A549 (cell line): ENCODE measurements around the gene CBFB. TPM values are rescaled to one million over a fixed set of nuclear protein-coding genes. Genes with fewer than 3 reads are reported as not detected.

Experiments used
- ATAC-seq, 2 experiments: fragments of 200-7000 bp in 1 of 2; fragments of >200 bp in 1 of 2; cut with Nextera tagmentation in 1 of 2; cut with Tn5 transposase in 1 of 2; 3 replicates each; pipeline versions ENCODE4 v1.8.0 to v1.9.1; 2018 to 2020; ENCODE audit warnings: mild to moderate bottlenecking in 1 of 2, moderate library complexity in 1 of 2
- CTCF ChIA-PET: fragments of 300-600 bp; sonication (Branson Sonifier 250); formaldehyde crosslinking; extraction: SDS; loops from one replicate; lab custom pipeline; 2021; ENCODE audit warnings: antibody characterized with exemption, inconsistent platforms; lab: Yijun Ruan, JAX
- POLR2A ChIA-PET: fragments of 350-600 bp; formaldehyde crosslinking; extraction: SDS; loops from one replicate; lab custom pipeline; 2021; ENCODE audit warnings: antibody characterized with exemption, inconsistent platforms; lab: Yijun Ruan, JAX
- DNase-seq, 2 experiments: peaks; one replicate each; pipeline versions ENCODE4 v3.0.0 to v3.0.0-alpha.2; 2011 to 2016; ENCODE audit warnings: low read depth in 1 of 2, low spot score in 1 of 2
- FAIRE-seq: peaks from 2 replicates; lab custom pipeline; 2011; peaks lifted over from hg19 to GRCh38; lab: Jason Lieb, UNC
- H3K27ac ChIP-seq, 2 experiments: fragments of >200 bp; sonication (Bioruptor Twin); formaldehyde crosslinking; 3 replicates each; pipeline ENCODE4 v1.5.1; 2016 to 2017
- H3K4me1 ChIP-seq: fragments of >200 bp; sonication (Bioruptor Twin); formaldehyde crosslinking; 3 replicates; pipeline ENCODE4 v1.6.1; 2016
- H3K4me2 ChIP-seq: fragments of >200 bp; sonication (Bioruptor Twin); formaldehyde crosslinking; 3 replicates; pipeline ENCODE4 v1.6.1; 2016
- H3K4me3 ChIP-seq: fragments of >200 bp; sonication (Bioruptor Twin); formaldehyde crosslinking; 3 replicates; pipeline ENCODE4 v1.5.1; 2016
- H3K9me3 ChIP-seq: fragments of >200 bp; sonication (Bioruptor Twin); formaldehyde crosslinking; 3 replicates; pipeline ENCODE4 v1.6.1; 2016
- BHLHE40 ChIP-seq: IDR thresholded peaks from 2 replicates; pipeline ENCODE4 v1.6.1; 2012; ENCODE audit warnings: low read depth, low read length, inconsistent platforms
- CBX8 ChIP-seq: fragments of 200-600 bp; sonication (generic); IDR thresholded peaks from 2 replicates; pipeline ENCODE4 v1.6.1; 2016
- CEBPB ChIP-seq, 2 experiments: fragments of >200 bp in 1 of 2; sonication (Bioruptor Twin) in 1 of 2; formaldehyde crosslinking in 1 of 2; IDR thresholded peaks; 2 replicates each; pipeline ENCODE4 v1.6.1; 2012 to 2016
- CHD4 ChIP-seq: fragments of 200-600 bp; sonication (generic); IDR thresholded peaks from 2 replicates; pipeline ENCODE4 v1.6.1; 2016; ENCODE audit warnings: antibody characterized with exemption, mild to moderate bottlenecking, borderline replicate concordance
- EHF ChIP-seq: fragments of 250-450 bp; sonication (Bioruptor Pico); IDR thresholded peaks from 2 replicates; pipeline ENCODE4 v1.5.0; 2020; ENCODE audit warnings: mild to moderate bottlenecking
- FOSL2 ChIP-seq, 2 experiments: fragments of 450-650 bp in 1 of 2; fragments of >200 bp in 1 of 2; sonication (Bioruptor Twin) in 1 of 2; formaldehyde crosslinking; IDR thresholded peaks; 2 replicates each; pipeline versions ENCODE4 v1.5.0 to v1.6.1; 2016 to 2020; ENCODE audit warnings: mild to moderate bottlenecking in 1 of 2, moderate library complexity in 1 of 2
- GATA3 ChIP-seq: IDR thresholded peaks from 2 replicates; pipeline ENCODE4 v1.6.1; 2012; ENCODE audit warnings: borderline replicate concordance
- HOXB13 ChIP-seq: fragments of 250-450 bp; sonication (Bioruptor Pico); IDR thresholded peaks from 2 replicates; pipeline ENCODE4 v1.5.0; 2020; ENCODE audit warnings: low read depth, mild to moderate bottlenecking, moderate library complexity
- JUN ChIP-seq, 2 experiments: fragments of >200 bp; sonication (Bioruptor Twin); formaldehyde crosslinking; IDR thresholded peaks; 2 replicates in 1 of 2; 3 replicates in 1 of 2; pipeline ENCODE4 v1.6.1; 2016 to 2017
- KDM5A ChIP-seq: fragments of 200-600 bp; sonication (generic); IDR thresholded peaks from 2 replicates; pipeline ENCODE4 v1.6.1; 2016; ENCODE audit warnings: antibody characterized with exemption, mild to moderate bottlenecking
- MAX ChIP-seq: IDR thresholded peaks from 2 replicates; pipeline ENCODE4 v1.6.1; 2012
- NFE2L2 ChIP-seq: fragments of 150-350 bp; conservative IDR thresholded peaks from 2 replicates; pipeline ENCODE4 v1.6.1; 2014; ENCODE audit warnings: low read length
- PHF8 ChIP-seq: fragments of 200-600 bp; sonication (generic); IDR thresholded peaks from 2 replicates; pipeline ENCODE4 v1.6.1; 2016; ENCODE audit warnings: low read depth, mild to moderate bottlenecking, antibody characterized with exemption, moderate library complexity, borderline replicate concordance
- POLR2A ChIP-seq: IDR thresholded peaks from 2 replicates; pipeline ENCODE4 v1.6.1; 2012; ENCODE audit warnings: mild to moderate bottlenecking, low read length
- RAD21 ChIP-seq, 2 experiments: fragments of >200 bp in 1 of 2; sonication (Bioruptor Twin) in 1 of 2; formaldehyde crosslinking in 1 of 2; IDR thresholded peaks in 1 of 2; conservative IDR thresholded peaks in 1 of 2; 2 replicates in 1 of 2; 3 replicates in 1 of 2; pipeline ENCODE4 v1.6.1; 2012 to 2018; ENCODE audit warnings: inconsistent platforms in 1 of 2
- SMC3 ChIP-seq: fragments of >200 bp; sonication (Bioruptor Twin); formaldehyde crosslinking; IDR thresholded peaks from 3 replicates; pipeline ENCODE4 v1.6.1; 2018; ENCODE audit warnings: inconsistent platforms
- TFCP2L1 ChIP-seq: fragments of 250-450 bp; sonication (Bioruptor Pico); IDR thresholded peaks from 2 replicates; pipeline ENCODE4 v1.5.0; 2021; ENCODE audit warnings: mild to moderate bottlenecking
- ZFP36 ChIP-seq: fragments of 450-650 bp; IDR thresholded peaks from 2 replicates; pipeline ENCODE4 v1.6.1; 2014; ENCODE audit warnings: borderline replicate concordance; ENCODE audit not compliant: partially characterized antibody
- ZNF302 ChIP-seq: fragments of 250-450 bp; sonication (Bioruptor Pico); IDR thresholded peaks from 2 replicates; pipeline ENCODE4 v1.9.0; 2021; ENCODE audit warnings: inconsistent platforms, mild to moderate bottlenecking, moderate library complexity
- WGBS: methylation state at CpG from one replicate; pipeline ENCODE4 v1.1.6; 2017; ENCODE audit errors: missing lambda C conversion rate; 5-methylcytosine and 5-hydroxymethylcytosine counted together
- polyA plus RNA-seq, 4 experiments: library from polyadenylated mRNA; depleted of rRNA in 3 of 4; stranded (reverse); fragments of >200 nt; fragmentation: RNase III in 1 of 4; extraction: RNeasy Plus Mini Kit Qiagen cat#74134 plus additional on column Dnase treatment in 1 of 4; gene quantifications; 2 replicates in 3 of 4; 3 replicates in 1 of 4; pipeline ENCODE4 v1.2.3, GENCODE V29; 2011 to 2017
- TF ChIP-seq, protein P1 (sequence below): fragments of 200-600 bp; sonication (generic); IDR thresholded peaks from 2 replicates; pipeline ENCODE4 v1.6.1; 2016; ENCODE audit warnings: antibody characterized with exemption, mild to moderate bottlenecking, moderate library complexity
- TF ChIP-seq, protein P2 (sequence below): IDR thresholded peaks from 2 replicates; pipeline ENCODE4 v1.6.1; 2012
- TF ChIP-seq, protein P3 (sequence below): fragments of >200 bp; sonication (Bioruptor Twin); formaldehyde crosslinking; IDR thresholded peaks from 3 replicates; pipeline ENCODE4 v1.6.1; 2016

The CBFB gene
- polyA plus RNA-seq, 2 of the 4 experiments (the other 2 are of a cell fraction) = 27.7 to 61.3 TPM

DNA sequence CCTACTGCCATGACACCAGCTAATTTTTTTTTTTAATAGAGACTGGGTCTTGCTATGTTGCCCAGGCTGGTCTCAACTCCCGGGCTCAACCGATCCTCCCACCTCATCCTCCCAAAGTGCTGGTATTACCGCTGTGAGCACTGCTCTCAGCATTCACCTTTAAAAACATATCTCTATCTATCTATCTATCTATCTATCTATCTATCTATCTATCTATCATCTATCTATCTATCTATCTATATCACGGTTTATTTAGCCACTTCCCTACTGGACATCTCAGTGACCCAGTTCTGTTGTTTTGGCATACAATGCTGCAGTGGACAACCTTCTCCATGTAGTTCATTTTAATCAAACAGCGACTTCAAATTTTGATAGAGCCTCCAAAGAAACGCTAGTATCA, 79.5 kb downstream of the CBFB start (continued):
- no peak for TF ChIP-seq ZFP36
- no peak for TF ChIP-seq RAD21 (conservative IDR thresholded peaks at IDR 0.05 in 1 of 2, IDR thresholded peaks at IDR 0.05 in 1 of 2)
- TF ChIP-seq, all 56 proteins: peak for 0

GRCh38 chr16:67108931-67109406, 80.0 kb downstream of the CBFB start:
- TF ChIP-seq NFE2L2 (no peak), GATA3 (no peak), MAX (no peak), CBX8 (no peak), SMC3 (no peak), HOXB13 (CRISPR knock-in tag) (no peak), FOSL2 (IDR thresholded peaks at IDR 0.05) (no peak), FOSL2 (CRISPR knock-in tag; IDR thresholded peaks at IDR 0.05) (no peak), BHLHE40 (no peak), POLR2A (no peak), EHF (CRISPR knock-in tag) (no peak), RAD21 (conservative IDR thresholded peaks at IDR 0.05 in 1 of 2, IDR thresholded peaks at IDR 0.05 in 1 of 2) (no peak), CEBPB (IDR thresholded peaks at IDR 0.05) (no peak)
- Histone ChIP-seq H3K27ac (peak overlapping the region; percentile 81 to 93), H3K4me1 (peaks cover 28% of the 10 kb centered on the region), H3K4me3 (peak overlapping the region; percentile 89), H3K4me2 (peak overlapping the region; percentile 95), H3K9me3 (no peaks in the 10 kb centered on the region)
- POLR2A ChIA-PET = no interaction called here
- no peak for DNase-seq
- WGBS = 92% methylated on average over 18 of the region's 18 CpGs
- CTCF ChIA-PET = interaction anchor here (0.9 to 1.7 kb wide), 2 partner anchors 46 to 91 kb away, joined by 3 to 5 read pairs; no protein-coding TSS in a partner anchor
- no peak for ATAC-seq
- no peak for FAIRE-seq

- 12% methylated on average over 24 of the region's 63 CpGs for WGBS
- CTCF ChIA-PET = interaction anchor here (0.8 to 1.7 kb wide), 3 partner anchors 8 to 46 kb away, joined by 3 to 14 read pairs (median 5); partner anchors contain the start of gene B3GNT9
- TF ChIP-seq, protein P1, sequence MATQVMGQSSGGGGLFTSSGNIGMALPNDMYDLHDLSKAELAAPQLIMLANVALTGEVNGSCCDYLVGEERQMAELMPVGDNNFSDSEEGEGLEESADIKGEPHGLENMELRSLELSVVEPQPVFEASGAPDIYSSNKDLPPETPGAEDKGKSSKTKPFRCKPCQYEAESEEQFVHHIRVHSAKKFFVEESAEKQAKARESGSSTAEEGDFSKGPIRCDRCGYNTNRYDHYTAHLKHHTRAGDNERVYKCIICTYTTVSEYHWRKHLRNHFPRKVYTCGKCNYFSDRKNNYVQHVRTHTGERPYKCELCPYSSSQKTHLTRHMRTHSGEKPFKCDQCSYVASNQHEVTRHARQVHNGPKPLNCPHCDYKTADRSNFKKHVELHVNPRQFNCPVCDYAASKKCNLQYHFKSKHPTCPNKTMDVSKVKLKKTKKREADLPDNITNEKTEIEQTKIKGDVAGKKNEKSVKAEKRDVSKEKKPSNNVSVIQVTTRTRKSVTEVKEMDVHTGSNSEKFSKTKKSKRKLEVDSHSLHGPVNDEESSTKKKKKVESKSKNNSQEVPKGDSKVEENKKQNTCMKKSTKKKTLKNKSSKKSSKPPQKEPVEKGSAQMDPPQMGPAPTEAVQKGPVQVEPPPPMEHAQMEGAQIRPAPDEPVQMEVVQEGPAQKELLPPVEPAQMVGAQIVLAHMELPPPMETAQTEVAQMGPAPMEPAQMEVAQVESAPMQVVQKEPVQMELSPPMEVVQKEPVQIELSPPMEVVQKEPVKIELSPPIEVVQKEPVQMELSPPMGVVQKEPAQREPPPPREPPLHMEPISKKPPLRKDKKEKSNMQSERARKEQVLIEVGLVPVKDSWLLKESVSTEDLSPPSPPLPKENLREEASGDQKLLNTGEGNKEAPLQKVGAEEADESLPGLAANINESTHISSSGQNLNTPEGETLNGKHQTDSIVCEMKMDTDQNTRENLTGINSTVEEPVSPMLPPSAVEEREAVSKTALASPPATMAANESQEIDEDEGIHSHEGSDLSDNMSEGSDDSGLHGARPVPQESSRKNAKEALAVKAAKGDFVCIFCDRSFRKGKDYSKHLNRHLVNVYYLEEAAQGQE = no peak
- TF ChIP-seq SMC3 (0 out of 3 replicates have a peak, but pooled peaks have one; percentile 7), ZNF302 (CRISPR knock-in tag) (no peak), GATA3 (peak; percentile 43; the same call in 1 of the 2 replicates), CHD4 (no peak), BHLHE40 (no peak), POLR2A (peak; percentile 98), PHF8 (peak; percentile 41; the same call in 1 of the 2 replicates), TFCP2L1 (CRISPR knock-in tag) (no peak), MAX (peak; percentile 67), KDM5A (no peak), JUN (IDR thresholded peaks at IDR 0.05) (peak; percentile 70 to 82; a peak in 4 of 5 replicates)
- TF ChIP-seq, protein P2, sequence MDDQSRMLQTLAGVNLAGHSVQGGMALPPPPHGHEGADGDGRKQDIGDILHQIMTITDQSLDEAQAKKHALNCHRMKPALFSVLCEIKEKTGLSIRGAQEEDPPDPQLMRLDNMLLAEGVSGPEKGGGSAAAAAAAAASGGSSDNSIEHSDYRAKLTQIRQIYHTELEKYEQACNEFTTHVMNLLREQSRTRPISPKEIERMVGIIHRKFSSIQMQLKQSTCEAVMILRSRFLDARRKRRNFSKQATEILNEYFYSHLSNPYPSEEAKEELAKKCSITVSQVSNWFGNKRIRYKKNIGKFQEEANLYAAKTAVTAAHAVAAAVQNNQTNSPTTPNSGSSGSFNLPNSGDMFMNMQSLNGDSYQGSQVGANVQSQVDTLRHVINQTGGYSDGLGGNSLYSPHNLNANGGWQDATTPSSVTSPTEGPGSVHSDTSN = no peak
- TF ChIP-seq, protein P3, sequence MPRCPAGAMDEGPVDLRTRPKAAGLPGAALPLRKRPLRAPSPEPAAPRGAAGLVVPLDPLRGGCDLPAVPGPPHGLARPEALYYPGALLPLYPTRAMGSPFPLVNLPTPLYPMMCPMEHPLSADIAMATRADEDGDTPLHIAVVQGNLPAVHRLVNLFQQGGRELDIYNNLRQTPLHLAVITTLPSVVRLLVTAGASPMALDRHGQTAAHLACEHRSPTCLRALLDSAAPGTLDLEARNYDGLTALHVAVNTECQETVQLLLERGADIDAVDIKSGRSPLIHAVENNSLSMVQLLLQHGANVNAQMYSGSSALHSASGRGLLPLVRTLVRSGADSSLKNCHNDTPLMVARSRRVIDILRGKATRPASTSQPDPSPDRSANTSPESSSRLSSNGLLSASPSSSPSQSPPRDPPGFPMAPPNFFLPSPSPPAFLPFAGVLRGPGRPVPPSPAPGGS = peak; percentile 95
- POLR2A ChIA-PET = no interaction called here
- Histone ChIP-seq H3K4me3 (peak within 1 kb of the TSS; percentile 89), H3K4me1 (peaks cover 34% of the 10 kb centered on the region), H3K4me2 (peak within 1 kb of the TSS; percentile 97), H3K27ac (peak within 1 kb of the TSS; percentile 81 to 93), H3K9me3 (no peaks in the 10 kb centered on the region)
- no peak for FAIRE-seq
- peak; percentile 93 to 94 for ATAC-seq
- peak; percentile 92 to 95 for DNase-seq
Measured at GRCh38 chr16:67109407-67110135, 80.6 kb downstream of the CBFB start, which contains the start of gene PHAF1. Gene PHAF1 (plus strand): TSS chr16:67109941. CDS start chr16:67110176, 235 bp downstream.
